Stimulated activated CD8-positive, alpha-beta memory T cell treated with anti-CD3 and anti-CD28 coated beads, Interleukin-12 subunit alpha, Interleukin-12 subunit beta, amount 100 ng/mL, for 1 hour (primary cell): ENCODE measurements around the gene QSOX2.

ENCODE experiments used
- DNase-seq: peaks from one replicate; pipeline ENCODE4 v3.0.0-alpha.2; 2020; ENCODE audit warnings: low read depth

Gene QSOX2

GRCh38 chr9:136190656-136191055, 55.0 kb downstream of the QSOX2 start:
- no peak for DNase-seq

GRCh38 chr9:136190237-136190601, 55.4 kb downstream of the QSOX2 start:
- DNase-seq, result no peak

GRCh38 chr9:136189394-136190236, 56.0 kb downstream of the QSOX2 start:
- no peak for DNase-seq

GRCh38 chr9:136187683-136188586, 57.7 kb downstream of the QSOX2 start:
- no peak for DNase-seq

- DNase-seq, result no peak
Observed at GRCh38 chr9:136187197-136187596, 58.4 kb downstream of the QSOX2 start.

- no peak for DNase-seq
Observed at GRCh38 chr9:136186386-136186785, 59.2 kb downstream of the QSOX2 start.

GRCh38 chr9:136185596-136186366, 59.8 kb downstream of the QSOX2 start:
- no peak for DNase-seq

- DNase-seq, result no peak
Observed at GRCh38 chr9:136185066-136185465, 60.5 kb downstream of the QSOX2 start.

GRCh38 chr9:136182850-136183422, 62.7 kb downstream of the QSOX2 start:
- DNase-seq, result no peak

- DNase-seq, result no peak
Observed at GRCh38 chr9:136182420-136182787, 63.2 kb downstream of the QSOX2 start.

GRCh38 chr9:136181784-136182419, 63.7 kb downstream of the QSOX2 start:
- DNase-seq, result no peak

GRCh38 chr9:136180586-136180985, 65.0 kb downstream of the QSOX2 start:
- DNase-seq, result no peak

- DNase-seq, result no peak
Observed at GRCh38 chr9:136179761-136180160, 65.9 kb downstream of the QSOX2 start.

GRCh38 chr9:136179101-136179616, 66.5 kb downstream of the QSOX2 start:
- no peak for DNase-seq

- no peak for DNase-seq
Observed at GRCh38 chr9:136178773-136179075, 66.9 kb downstream of the QSOX2 start.

GRCh38 chr9:136178061-136178772, 67.4 kb downstream of the QSOX2 start:
- no peak for DNase-seq

- DNase-seq, result no peak
Observed at GRCh38 chr9:136177224-136177623, 68.4 kb downstream of the QSOX2 start.

GRCh38 chr9:136175616-136176197, 69.9 kb downstream of the QSOX2 start:
- DNase-seq, result no peak

GRCh38 chr9:136174779-136175615, 70.6 kb downstream of the QSOX2 start:
- no peak for DNase-seq
